ENCODE data around the gene PALLD.

DNA sequence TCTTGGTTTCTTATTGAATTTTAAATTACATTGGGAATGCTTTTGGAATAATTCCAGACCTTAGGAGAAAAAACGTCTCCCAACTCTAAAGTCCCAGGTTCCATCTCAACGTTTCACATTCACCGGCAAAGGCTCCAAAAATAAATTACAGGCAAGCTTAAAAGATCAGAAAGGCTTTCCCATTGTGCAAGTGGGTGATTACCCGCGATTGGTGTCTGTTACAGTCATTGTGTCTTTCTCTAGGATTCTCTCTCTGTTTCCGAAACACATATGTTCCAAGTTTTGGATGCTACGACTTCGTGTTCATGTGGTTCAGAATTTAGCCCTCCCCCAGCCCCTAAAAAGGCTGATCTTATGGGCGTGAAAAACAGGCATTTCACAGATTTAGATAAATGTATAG is 41.8 kb downstream of the PALLD start:
- TF ChIP-seq JUN (IDR thresholded peaks at IDR 0.05; ENCODE audit: borderline replicate concordance, insufficient read depth, insufficient read length, low read depth) (no peak), POLR2AphosphoS5 (IDR thresholded peaks at IDR 0.05; ENCODE audit: insufficient read depth, low read depth, low read length) (no peak), GATA2 (IDR thresholded peaks at IDR 0.05; ENCODE audit: insufficient read depth, insufficient read length, low read depth, low read length) (no peak), POLR2A (IDR thresholded peaks at IDR 0.05; ENCODE audit: low read depth, low read length) (no peak), EZH2 (IDR thresholded peaks at IDR 0.05; ENCODE audit: borderline replicate concordance, low read depth, low read length, severe bottlenecking) (no peak), MYC (IDR thresholded peaks at IDR 0.05; ENCODE audit: low read depth, low read length) (no peak)
- TF ChIP-seq, protein P1, sequence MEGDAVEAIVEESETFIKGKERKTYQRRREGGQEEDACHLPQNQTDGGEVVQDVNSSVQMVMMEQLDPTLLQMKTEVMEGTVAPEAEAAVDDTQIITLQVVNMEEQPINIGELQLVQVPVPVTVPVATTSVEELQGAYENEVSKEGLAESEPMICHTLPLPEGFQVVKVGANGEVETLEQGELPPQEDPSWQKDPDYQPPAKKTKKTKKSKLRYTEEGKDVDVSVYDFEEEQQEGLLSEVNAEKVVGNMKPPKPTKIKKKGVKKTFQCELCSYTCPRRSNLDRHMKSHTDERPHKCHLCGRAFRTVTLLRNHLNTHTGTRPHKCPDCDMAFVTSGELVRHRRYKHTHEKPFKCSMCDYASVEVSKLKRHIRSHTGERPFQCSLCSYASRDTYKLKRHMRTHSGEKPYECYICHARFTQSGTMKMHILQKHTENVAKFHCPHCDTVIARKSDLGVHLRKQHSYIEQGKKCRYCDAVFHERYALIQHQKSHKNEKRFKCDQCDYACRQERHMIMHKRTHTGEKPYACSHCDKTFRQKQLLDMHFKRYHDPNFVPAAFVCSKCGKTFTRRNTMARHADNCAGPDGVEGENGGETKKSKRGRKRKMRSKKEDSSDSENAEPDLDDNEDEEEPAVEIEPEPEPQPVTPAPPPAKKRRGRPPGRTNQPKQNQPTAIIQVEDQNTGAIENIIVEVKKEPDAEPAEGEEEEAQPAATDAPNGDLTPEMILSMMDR (IDR thresholded peaks at IDR 0.05; ENCODE audit: extremely low read depth in 1 of 2, insufficient read depth in 1 of 2, low read depth in 1 of 2, low read length in 2 of 2) = no peak
- TF ChIP-seq, protein P2, sequence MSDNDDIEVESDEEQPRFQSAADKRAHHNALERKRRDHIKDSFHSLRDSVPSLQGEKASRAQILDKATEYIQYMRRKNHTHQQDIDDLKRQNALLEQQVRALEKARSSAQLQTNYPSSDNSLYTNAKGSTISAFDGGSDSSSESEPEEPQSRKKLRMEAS (IDR thresholded peaks at IDR 0.05; ENCODE audit: insufficient read depth, insufficient read length) = no peak

Measured in endothelial cell of umbilical vein (primary cell).